Measurements from ENCODE around the gene ITPK1.

DNA sequence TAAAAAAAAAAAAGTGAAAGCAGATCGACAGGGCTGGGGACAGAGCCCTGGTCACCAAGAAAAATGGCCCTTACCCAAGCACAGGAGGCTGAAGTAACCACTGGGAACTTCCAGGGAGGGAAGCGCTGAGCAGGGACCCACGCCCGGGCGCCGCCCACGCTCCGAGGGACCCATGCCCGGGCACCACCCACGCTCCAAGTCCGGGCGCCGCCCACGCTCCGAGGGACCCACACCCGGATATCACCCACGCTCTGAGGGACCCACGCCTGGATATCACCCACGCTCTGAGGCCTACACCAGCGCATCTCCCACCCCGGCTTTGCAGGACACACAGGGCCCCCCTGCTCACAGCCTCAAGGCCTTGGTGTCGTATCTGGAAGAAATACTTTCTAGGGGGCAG lies 167.1 kb downstream of the ITPK1 start:
- TF ChIP-seq, protein P1, sequence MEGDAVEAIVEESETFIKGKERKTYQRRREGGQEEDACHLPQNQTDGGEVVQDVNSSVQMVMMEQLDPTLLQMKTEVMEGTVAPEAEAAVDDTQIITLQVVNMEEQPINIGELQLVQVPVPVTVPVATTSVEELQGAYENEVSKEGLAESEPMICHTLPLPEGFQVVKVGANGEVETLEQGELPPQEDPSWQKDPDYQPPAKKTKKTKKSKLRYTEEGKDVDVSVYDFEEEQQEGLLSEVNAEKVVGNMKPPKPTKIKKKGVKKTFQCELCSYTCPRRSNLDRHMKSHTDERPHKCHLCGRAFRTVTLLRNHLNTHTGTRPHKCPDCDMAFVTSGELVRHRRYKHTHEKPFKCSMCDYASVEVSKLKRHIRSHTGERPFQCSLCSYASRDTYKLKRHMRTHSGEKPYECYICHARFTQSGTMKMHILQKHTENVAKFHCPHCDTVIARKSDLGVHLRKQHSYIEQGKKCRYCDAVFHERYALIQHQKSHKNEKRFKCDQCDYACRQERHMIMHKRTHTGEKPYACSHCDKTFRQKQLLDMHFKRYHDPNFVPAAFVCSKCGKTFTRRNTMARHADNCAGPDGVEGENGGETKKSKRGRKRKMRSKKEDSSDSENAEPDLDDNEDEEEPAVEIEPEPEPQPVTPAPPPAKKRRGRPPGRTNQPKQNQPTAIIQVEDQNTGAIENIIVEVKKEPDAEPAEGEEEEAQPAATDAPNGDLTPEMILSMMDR (IDR thresholded peaks at IDR 0.05) = no peak
- no peak for TF ChIP-seq POLR2A (IDR thresholded peaks at IDR 0.05; ENCODE audit: low read depth)
- TF ChIP-seq EP300 (IDR thresholded peaks at IDR 0.05) = no peak

Data from esophagus muscularis mucosa (tissue), 4 donors.